OCI-M2 (cell line): ENCODE results near the gene COA1.

Source experiments
- DNase-seq: peaks from one replicate; lab custom pipeline; 2025; ENCODE audit not compliant: unreplicated experiment; lab: John Stamatoyannopoulos, UW

Gene COA1

DNA sequence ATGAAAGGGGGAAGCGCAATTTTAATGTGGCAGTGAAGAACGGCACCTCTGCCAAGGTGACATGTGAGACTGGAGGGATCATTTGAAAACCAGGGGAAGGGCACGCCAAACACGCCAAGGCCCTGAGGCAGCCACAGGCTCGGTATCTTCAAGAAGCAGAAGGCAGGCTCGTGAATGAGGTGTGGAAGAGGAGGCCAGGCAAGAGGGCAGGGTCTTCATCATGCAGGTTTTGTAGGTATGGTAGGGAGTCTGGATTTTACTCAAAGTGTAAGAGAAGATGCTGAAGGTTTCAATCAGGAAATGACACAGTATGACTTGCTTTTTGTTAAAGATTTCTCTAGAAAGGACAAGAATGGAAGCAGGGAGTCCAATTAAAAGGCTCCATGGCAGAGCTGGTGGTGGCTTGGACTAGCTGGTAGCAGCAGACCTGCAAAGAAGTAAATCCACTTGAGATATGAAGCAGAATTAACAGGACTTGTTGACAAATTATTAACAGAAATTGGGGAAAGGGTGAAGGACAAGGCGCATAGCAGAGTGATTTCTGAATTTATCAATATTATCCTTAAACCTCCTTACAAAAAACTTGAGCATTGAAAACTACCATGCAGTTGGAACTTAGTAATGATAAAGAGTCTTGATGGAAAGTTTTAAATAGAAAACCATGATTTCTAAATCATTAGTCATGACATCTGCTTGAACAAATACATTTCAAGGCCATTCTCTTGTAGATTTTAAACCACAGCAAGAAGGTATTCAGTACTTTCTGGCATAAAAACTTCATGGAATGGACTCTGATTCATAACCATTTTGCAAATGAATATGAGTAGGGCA lies 70.4 kb downstream of the COA1 start:
- no peak for DNase-seq

DNA sequence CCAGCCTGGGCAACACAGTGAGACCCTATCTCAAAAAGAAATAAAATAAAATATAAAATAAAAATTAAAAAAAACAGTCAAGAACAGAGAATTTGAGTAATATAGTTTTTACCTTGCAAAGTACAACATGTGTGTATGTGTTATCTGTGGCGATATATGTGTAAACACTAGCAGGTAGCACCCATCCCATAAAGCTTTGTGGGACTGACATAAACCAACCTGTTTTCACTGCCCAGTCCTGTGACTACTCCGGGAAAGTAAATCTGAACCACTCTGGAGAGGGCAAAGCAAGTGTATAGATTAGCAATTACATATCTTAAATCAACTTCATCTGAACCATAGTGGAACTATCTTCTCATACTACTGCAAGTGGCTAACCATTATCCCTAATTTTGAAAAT lies 72.3 kb downstream of the COA1 start:
- DNase-seq: no peak

DNA sequence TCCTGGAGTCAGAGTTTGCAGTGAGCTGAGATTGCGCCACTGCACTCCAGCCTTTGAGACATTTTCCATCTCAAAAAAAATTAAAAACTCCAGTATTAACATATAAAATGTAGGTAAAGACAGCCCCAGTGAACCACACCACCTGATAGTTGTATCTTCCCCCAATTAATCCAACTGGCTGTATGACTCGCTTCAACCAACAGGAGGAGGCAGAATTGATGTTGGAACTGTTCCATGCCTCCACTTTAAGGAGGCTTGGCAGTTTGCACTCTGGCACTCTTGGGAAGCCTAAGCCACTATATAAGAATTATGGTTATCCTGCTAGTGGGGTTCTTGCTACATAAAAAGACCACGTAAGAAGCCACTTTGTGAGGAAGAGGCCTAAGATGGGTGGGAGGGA lies 73.7 kb downstream of the COA1 start:
- DNase-seq: no peak

DNA sequence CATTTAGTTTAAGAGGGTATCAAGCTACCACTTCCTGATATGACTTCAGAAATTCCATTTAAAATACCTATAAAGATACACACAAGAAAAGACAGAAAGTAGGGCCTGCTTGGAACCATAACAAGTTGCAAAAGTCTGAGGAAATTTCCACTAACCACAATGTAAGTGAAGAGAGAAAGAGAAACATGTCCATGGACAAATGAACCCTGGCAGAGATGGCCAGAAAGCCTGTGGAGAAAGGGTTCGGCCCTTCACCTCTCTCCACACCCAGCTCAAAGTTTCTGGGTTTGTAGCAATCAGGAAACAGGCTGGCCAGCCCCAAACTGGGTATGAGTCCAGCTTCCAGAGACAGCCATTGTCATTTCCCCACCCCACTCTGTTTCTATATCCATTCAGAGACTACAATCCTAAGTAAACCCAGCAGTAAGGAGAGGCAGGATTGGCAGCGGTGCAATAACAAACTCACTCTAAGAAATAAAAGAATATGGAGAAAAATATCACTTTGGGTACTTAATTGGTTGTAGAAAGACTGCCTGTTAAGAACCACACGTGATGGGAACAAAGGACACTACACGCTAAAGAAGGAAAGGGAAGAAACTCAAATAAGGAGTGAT lies 75.3 kb downstream of the COA1 start:
- DNase-seq: no peak

- no peak for DNase-seq
Measured at GRCh38 chr7:43653466-43653865, 75.9 kb downstream of the COA1 start.

DNA sequence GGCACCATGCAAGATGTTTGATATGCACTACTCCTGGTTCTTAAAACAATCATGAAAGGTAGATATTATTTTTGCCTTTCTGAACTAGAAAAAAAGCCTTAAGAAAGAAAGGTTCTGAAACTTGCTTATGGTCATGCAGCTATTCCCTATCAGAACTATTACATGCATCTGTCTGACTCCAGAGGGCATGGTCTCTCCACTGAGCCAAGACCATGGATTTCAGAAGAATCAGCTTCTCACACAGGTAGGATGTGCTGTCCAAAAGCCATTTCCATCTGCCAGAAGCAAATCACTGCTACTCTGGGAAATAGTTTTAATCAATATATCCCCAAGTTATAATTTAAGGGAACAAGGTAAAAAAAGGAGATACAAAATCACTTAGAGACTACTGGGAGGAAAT lies 77.0 kb downstream of the COA1 start:
- no peak for DNase-seq

DNA sequence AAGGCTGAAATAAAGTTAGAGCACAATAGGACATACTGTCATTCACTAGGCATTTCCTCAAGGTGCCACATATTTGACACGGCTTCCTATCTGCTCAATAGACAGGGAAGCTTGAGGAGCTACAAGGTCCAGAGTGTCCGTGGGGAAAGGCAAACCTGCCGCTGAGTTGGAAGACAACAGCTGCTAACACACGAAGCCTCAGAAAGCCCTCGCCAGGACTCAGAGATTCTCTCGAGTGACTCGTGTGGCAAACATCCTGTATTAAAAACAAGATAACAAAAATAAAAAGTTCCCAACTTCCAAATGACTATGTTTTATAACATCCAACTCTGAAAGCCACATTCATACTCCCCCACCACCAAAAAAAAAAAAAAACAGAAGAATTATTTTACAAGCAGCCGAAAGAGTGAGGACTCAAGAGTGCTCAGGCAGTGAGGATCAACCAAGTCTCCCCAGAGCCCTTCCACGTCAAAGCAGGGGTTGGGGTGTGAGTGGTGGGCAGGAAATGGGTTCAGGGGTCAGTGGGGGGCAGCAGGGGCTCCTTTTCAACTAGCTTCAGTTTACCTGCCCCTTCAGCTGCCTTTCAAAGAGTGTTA lies 78.8 kb downstream of the COA1 start:
- no peak for DNase-seq

DNA sequence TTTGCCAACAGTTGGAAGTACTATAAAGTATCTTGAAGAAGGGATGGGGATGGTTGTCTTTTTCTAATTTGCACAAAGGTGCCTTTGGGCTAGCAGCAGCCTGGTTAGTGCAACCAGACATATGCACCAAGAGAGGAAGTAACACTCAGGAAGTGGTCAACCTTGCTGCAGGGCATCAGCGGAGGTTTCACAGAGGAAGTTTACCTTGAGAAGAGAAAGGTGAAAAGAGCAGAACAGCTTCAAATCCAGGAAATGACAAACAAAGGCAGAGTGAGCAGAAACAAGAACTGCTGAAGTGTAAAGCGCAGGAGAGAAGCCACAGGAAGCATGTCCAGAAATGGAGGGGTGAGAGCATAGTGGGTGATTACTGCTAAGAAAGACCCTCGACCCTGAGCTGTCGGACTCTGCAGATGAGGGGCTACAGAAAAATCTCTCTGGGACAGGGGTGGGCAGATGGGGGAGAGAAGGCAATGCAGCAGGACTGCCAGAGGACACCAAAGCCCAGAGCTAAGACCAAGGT lies 79.5 kb downstream of the COA1 start:
- no peak for DNase-seq

DNA sequence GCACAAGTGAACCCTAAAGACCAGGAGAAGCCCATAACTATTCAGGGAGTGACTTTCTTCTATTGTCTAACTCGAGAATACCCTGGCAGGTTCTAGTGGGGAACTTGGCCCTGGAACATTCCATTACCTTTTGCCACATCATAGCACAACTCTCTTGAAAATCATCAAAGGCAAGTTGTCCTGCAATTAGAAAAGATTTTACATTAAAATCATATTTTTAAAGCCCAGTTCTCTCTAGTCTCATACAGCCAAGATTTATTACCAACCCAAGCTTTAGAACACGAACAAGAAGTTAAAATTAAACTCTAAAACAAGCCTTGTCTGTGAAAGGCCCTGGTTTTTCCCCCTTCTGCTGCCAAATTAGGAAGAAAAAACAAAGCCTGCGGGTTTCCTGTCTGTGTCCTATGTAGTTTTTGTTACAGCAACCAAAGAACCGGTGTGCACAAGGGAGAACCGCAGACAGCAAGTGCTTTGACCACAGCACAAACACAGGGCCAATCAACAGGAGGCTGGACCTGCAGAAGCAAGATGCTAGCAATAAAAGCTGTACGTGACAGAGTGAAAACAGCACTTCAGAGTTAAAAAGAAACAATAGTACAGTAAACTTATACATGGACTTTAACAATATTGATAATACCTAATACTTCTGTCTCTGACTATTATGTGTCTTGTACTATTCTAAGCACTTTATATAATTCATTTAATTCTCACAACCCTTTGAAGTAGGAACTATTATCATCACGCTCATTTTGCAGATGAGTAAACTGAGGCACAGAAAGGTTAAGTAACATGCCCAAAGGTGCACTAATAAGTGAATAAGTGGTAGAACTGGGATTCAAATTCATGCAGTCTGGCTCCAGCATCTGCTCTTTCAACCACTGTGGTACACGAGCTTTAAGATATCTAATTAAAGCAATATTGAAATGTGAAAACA lies 80.6 kb downstream of the COA1 start:
- DNase-seq: no peak

DNA sequence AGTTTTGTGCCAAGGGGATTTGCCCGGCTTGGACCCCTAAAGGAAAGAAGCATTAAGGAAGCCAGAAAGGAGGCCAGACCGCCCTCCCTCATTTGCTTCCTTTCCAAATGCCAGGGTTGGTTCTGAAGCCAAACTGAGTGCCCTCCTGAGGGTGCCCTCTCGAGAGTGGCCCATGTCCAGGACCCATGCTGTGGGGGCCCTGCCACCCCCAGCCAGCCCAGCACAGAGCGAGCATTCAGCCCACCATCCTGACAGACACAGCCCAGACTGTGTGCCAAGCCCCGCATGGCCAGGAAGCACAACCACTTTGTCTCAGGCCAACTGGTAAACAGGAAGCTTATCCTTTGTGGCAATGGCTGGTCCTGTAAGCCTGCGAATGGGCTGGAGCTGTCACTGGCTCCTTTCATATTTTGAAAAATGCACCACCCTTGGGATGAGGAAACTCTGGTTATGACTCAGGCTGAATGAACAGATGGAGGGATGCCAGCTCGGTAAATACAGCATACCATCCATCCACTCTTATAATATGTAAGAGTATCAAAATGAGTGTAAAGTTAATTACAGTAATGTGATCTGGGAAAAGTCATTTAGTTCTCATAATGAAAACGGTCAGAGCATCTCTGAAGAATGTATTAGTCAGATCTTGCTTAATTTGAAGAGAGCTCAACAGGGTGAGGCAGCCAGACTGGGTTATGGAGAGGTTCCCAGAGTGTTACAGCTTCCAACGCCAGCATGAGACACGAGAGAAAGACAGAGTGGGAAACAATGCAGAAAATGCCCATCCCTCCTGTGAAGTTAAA lies 81.5 kb downstream of the COA1 start:
- no peak for DNase-seq

DNA sequence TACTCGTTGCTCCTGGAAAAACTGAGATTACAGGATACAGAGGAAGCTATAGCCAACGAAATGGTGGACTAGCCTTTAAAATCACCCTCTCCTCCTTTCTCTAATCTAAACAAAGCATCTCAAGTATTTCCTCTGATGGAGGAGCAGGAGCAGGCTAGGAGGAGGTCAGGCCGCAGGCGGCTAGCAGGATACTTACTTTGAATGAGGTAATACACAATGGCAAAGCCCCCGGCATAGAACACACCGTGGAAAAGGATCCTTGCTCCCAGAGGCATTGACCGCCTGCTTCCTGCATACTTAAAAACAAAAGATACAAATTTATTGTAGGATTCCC lies 82.0 kb downstream of the COA1 start:
- no peak for DNase-seq

DNA sequence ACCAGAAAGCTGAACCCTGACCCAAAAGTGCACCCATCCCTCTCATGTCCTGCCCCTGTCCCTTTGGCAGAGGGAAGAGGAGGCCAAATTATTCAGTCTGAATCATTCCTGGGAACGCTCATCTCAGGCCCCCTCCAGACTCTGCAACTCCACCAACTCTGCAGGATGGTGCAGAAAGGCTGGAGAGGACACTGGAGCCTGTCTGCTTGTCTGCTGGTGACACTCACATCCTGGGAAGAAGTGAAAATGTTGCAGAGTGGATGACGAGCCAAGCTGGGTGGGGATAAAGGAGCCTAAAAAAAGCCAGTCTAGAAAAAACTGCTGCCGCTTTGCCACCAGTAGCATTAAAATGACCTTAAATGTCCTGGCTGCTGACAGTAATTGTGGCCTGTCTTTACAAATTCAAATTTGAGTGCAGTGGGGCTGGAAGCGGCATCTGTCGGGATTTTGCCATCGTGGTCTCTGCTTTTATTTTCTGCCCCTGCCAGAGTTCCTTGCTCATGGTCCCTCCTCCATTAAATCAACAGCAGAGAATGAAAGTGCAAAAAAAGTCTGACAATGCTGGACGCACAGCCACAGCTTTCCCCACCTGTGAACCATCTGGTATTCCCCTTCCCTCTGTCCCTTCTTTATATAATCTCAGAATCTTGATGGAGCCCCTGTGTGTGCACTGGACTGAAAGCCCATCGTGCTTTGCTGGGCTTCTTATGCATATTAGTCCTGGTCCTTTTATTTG lies 82.6 kb downstream of the COA1 start:
- DNase-seq: no peak

GRCh38 chr7:43645699-43646226 lies 83.6 kb downstream of the COA1 start:
- no peak for DNase-seq

DNA sequence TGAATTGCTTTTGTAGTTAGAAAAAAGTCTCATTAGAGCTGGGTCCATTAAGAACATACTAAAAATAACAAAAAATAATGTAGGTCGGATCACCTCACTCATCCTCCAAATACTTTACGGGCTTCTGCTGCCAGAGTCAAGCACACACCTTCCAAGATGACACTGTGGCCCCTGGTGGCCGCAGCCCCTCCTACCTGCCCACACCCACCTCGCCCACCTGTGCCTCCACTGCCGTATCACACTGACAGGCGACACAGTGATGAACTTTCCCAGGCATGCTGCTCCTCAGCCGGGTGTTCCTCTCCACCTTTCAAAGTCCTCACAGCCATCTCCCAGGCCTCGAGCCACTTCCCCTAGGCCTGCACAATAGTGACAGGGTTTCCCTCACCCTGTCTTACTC lies 85.5 kb downstream of the COA1 start:
- no peak for DNase-seq

GRCh38 chr7:43642897-43643630 lies 86.3 kb downstream of the COA1 start:
- no peak for DNase-seq

GRCh38 chr7:43640679-43641078 lies 88.6 kb downstream of the COA1 start:
- no peak for DNase-seq

DNA sequence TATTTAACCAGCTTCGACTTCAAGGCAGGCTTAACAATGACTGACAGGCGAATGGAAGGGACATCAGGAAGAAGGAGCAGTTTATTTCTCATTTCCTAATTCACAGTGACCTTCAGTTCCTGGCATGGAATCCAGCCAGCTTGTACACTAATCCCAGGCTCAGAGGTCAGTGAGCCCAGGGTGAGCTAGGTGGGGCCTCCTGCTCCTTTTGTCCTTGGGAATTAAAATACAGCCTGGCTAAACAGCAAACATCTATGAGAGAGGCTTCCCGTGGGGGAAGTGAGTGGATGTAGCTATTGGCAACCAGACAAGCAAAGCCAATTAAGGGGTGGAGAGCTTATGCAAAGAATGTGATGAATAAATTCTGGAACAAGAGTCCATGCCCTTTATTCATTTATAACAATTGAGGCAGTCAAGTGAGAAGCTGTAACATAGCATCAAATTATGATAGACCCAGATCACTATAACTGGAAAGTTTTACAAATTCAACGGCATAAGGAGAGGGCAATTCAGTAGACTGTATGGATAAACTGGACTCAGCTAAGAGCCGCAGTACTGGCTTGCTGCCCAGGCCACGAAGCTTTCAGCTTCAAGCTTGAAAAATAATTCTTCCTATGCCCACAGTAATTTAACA lies 89.3 kb downstream of the COA1 start:
- DNase-seq: no peak

GRCh38 chr7:43637114-43637806 lies 92.1 kb downstream of the COA1 start:
- DNase-seq: no peak
